Stimulated activated CD8-positive, alpha-beta memory T cell treated with anti-CD3 and anti-CD28 coated beads, Interleukin-12 subunit alpha, Interleukin-12 subunit beta, amount 100 ng/mL, for 4 hours (primary cell): ENCODE results near the gene MYOT.
"Not testable (repeated sequence)": the region's sequence is repeated elsewhere in the genome, so short reads cannot be mapped to it uniquely, and the experiment has no call there.

ENCODE experiments used
- DNase-seq: peaks from one replicate; pipeline ENCODE4 v3.0.0-alpha.2; 2020; ENCODE audit warnings: low read depth

Gene MYOT, protein sequence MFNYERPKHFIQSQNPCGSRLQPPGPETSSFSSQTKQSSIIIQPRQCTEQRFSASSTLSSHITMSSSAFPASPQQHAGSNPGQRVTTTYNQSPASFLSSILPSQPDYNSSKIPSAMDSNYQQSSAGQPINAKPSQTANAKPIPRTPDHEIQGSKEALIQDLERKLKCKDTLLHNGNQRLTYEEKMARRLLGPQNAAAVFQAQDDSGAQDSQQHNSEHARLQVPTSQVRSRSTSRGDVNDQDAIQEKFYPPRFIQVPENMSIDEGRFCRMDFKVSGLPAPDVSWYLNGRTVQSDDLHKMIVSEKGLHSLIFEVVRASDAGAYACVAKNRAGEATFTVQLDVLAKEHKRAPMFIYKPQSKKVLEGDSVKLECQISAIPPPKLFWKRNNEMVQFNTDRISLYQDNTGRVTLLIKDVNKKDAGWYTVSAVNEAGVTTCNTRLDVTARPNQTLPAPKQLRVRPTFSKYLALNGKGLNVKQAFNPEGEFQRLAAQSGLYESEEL

DNA sequence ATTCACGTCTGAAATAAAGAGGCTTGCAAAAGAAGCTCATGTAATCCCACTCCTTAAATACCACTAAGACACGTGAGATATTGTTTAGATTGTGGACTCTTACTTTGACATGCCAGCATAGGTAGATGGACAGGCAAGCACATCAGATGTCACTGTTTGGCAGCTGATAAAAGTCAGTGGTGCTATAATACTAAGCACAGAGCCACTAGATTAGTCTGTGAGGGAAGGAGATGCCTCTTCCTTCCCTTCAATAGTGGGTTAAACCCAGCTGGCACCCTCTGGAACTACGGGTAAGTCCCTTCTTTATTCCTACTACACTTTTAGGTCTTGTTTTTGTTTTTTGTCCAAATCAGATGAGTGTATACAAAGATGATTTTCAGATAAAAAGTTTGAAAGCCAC, at the start of gene MYOT:
Gene MYOT, plus strand, starts transcription at position 197 of the 400 bp plus-strand sequence. CDS start 2,792 bp downstream, outside the sequence.
- no peak for DNase-seq

DNA sequence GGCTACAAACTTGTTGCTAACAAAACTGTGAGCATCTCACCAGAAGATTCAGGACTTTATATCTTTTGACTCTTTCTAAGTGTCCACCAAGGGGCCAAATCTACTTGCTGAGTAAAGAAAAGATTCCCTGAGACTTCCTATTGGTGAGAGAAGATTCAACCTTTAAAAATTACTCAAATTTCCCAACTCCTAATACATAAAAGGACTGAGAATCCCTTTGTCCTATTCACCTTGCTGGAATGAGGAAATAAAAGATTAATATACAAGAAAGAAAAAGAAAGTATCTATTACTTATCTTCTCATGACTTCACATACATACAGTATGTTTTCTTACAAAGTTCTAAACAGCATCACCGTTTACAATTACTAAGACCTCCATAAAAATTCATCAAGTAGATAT, 47.9 kb upstream of the MYOT start:
- DNase-seq, result no peak

DNA sequence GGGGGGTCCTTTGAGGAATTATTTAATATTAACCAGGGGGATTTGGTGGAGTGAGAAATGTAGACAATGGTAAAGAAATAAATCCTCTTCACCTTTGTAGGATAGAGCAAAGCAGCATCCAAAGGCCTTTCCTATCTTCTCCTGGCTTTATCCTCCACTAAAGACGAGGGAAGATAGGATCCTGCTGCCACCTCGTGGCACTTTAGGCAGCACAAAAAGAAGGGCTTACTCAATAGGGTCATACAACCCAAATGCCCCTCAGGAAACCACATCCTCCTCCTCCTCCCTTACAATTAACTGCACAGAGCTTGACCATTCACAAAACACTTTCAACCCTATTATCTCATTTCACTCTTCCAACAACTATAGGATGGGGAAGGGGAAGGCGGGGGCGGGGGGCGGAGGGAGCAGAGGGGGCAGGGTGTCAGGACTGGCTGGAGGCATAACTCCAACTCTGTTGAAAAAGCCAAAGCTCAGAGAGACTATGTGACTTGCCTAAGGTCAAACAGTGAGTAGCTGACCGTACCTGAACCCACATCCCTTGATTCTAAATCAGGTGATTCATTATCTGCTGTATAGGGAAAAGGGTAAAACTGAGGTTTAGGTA, 45.4 kb upstream of the MYOT start:
- DNase-seq, result no peak

DNA sequence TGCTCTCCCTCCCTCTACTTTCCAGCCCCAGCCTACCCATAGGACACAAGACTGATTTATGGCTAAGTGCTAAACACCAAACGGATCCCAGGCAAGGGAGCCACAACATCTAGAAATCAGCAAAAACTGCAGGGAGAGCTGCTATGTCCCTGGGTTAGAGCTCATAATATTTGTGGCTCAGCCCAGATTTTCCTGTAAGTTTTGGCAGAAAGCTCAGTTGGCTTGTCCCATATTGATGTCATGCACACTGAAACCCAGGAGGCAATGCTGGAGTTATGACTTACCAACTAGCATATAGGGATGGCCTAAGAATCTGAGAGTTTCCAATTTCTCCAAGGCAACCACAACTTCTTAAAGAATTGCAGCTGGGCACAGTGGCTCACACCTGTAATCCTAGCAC, 44.7 kb upstream of the MYOT start:
- DNase-seq, result no peak

DNA sequence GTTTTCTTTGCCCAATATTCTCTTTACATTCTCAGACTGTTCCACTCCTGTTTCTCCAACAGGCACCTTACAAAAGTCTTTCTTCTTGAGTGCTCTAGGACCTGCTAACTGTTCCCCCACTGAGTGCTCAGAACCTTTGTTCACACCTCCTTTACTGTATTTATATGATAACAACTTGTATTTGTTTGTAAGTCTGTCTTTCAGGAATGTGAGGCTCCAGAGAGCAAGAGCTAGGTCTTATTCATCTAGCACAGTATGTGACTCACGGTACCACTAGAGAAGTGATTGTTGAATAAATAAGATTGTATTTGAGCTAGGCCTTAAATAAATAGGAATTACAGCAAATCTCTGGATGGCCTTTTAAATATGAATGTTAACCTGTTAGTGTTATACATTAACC, 42.5 kb upstream of the MYOT start:
- DNase-seq, result no peak

DNA sequence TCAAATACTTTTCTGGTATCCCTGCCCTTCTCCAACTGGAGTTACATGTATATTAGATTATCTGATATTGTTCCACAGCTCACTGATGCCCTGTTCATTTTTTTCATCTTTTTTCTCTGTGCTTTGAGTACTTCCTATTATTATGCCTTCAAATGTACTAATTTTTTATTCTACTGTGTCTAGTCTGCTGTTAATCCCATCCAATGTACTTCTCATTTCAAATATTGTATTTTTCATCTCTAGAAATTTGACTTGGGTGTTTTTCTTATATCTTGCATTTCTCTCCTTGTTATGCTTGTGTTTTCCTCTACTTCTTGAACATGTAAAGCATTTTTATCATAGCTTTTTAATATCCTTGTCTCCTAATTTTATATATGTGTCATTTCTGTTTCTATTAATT, 41.6 kb upstream of the MYOT start:
- DNase-seq, result no peak

DNA sequence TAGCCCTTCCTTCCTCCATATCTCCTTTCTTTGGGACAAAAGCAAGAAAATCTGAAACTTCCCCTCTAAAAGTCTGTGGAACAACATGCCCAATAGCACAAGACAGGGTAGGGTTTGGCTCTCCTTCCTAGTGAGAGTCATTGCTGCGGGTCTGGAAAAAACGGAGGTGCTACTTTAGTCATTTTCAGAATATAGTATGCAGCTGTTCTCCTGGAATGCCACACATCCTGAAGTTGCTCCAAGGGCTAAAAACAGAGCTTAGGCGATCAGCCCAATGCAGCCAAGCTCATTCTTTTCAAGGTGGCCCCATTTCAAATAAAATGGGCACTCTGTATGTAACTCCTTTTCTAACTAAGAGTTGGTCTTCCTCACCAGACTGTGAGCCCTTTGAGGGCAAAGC, 39.5 kb upstream of the MYOT start:
- DNase-seq, result no peak

DNA sequence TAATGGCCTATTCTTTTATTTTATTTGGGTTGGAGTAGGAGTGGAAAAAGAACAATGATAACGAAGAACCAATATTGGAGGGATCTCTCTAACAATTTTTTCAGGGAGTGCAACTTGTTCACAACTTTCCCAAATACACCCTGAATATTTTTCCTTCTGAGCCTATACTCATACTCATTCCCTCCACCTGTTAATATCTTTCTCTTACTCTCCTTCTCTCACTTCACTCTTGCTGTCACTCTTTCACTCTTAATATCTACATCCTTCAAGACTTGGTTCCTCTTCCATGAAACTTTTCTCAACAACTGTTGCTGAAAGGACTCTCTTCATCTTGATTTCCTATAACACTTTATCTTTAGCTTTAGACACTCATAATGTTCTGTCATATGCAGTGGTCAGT, 39.0 kb upstream of the MYOT start:
- DNase-seq, result no peak

DNA sequence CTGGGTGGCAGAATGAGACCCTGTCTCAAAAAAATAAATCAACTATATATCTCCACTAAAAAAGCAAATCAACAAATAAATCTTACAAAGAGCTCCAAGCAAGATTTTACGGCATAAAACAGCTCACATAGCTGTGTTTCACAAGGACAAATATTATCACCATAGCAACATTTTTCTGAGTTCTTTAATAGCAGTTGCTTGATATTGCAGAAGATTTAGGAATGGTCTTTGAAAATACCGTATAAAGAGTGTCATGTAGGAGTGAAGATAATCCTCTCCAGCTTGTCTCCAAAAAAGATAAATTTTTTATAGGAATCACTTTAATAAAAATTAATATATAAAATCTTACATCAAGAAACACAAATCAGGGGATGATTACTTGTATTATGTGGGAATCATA, 36.6 kb upstream of the MYOT start:
- no peak for DNase-seq

DNA sequence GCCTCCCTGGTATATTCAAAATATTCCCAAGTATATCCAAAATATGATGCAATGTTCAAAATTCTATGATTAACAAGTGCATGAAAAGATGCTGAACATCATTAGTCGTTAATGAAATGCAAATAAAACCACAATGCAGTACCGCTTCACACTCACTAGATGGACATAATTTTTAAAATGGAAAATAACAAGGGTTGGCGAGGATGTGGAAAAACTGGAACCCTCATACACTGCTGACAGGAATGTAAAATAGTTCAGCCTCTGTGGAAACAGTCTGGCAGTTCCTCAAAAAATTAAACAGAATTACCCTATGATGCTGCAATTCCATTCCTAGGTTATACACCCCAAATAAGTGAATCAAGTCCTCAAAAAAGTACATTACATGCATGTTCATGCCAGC, 36.1 kb upstream of the MYOT start:
- no peak for DNase-seq

DNA sequence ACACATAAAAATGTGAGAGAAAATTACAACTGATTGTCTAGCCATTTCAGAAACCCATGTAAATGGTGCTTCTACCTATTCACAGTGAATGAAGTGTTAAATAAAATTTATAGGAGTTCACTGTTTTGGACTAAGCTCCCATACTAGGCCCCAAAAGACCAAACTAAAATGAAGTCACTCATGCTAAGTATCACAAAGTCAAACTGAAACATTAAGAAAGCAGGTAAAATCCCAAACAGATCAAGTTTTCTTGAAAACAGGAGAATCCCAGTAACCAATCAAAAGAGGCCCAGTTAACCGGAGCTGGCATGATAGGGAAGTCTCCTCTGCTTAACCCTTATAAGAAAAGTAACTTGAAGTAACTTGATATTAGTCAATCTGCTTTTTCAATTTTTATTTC, 35.2 kb upstream of the MYOT start:
- DNase-seq, result no peak

DNA sequence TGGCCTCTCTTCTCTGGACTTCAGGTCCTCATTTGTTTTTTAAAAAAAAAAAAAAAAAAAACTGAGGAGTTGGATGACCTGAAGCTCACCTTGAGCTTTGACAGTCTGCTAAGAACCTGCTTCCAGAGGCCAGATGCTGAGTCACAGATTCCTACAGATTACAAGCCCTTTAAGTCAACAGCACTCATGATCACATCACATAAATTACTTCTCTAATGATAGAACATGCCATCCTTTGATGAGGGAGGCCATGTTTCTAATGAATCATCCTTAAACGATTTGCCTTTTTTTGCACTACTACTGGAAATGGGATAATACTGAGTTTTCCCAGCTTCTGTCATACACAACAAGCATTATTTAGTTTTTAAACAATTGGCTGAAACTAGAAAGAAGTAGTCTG, 34.2 kb upstream of the MYOT start:
- DNase-seq, result no peak

DNA sequence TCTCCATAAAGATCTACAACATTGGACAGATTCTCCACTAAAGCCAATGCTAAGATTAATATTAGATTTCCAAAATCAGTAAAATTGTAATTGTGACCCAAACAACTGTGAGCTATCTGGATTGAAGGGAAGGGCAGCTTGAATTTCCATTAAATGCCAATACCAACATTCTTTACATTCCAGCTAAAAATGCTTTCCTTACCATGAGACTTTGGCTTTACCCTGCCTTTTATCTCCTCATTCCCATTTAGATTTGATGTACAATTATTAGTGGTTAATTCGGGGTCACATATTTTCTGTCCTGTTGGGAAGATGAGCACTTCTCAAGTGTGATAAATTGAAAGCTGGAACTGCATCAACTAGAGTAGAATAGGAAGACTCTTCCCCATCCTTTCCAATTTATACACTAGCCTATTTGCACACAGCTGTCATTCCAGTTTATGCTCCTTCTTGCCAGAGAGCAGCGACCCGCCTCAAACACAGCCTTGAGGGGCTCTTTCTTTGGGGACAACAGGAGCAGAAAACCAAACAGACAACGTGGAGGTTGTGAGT, 33.1 kb upstream of the MYOT start:
- DNase-seq, result no peak

DNA sequence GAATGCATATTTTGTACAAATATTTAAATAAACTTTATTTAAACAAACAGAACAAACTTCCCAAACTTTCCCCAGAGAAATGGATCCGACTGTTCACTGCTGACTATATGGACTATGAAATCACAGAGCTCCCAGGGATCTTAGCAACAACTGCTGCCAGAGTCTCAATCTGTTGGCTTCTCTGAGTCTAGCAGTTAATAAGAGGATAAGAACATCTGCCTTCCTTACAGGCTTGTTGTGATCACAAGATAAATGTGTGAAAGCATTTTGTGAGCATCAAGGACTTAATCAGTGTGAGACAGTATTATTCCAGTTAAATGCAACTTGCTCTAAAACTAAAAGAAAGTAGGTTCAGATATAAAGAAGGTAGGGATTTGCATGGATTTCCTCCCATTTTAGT, 31.4 kb upstream of the MYOT start:
- DNase-seq, result no peak

DNA sequence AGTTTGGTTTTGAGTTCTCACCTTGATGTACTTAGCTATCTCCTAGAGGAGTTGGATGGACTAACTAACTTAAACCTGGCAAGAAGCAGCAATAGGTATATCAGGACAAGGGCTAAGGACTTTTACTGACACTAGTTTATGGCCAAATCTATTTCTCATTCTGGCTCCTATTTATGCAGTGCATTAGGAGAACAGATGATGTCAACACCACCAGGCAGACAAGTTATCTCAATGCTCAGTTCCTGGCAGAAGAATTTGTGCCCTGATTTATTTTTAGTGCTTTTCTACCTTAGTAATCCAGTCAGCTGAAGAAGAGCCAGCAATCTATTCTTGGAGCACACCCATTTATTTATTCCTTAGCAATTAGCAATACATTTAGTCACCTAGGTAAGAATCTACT, 30.7 kb upstream of the MYOT start:
- DNase-seq, result no peak

DNA sequence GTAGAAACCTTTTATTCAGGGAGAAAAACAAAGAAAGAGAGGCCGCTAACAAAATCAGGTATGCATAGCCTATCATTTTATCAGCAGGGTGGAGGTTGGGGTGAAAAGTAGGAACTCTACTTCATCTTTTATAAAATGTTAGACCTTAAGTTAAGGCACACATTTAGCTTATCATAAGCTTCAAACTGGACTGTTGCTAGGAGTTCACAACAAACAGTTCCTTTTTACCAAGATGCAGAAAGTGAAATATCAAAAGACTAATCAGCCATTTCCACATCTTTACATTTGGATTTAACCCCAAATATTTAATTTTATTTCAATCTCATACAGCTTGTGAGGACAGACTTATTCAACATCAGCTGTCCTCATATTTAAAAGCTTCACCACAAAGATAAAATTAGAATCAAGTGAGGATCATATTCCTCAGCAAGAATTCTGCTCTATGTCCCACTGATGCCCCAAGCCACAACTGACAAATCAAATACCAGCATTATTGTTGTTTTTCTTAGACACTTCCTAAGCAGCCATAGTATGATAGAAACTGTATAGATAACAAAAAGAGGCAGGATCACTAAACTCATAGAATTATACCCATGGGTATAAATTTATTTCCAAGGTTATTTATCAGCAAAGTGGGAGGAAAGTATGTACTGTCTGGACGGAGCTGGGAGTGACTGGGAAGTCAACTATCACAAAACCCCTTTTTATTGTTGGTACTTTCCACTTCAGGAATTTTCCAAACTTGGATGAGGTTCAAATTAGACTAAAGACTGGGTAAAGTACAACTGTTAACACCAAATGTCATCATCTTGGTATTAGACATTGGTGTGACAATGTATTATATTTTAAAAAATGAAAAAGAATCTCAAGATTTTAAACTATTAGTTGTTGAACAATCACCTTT, 29.9 kb upstream of the MYOT start:
- DNase-seq, result no peak

DNA sequence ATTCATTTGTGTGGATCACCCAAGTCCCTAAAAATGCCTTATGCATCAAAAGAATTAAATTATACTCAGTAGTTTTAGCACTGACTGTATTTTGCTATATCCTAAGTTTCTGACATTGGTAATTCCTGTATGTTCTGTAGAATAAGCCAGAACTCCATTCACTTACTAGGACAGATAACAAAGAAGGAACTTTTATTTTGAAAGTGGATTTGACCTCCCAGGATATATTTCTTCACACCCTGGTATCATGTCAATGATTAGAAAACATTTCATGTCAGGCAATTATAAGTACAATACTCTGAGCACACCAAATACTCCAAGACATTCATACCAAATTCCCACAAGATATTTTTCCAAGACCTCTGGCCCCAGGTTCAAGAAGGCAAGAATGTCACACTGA, 28.7 kb upstream of the MYOT start:
- no peak for DNase-seq

DNA sequence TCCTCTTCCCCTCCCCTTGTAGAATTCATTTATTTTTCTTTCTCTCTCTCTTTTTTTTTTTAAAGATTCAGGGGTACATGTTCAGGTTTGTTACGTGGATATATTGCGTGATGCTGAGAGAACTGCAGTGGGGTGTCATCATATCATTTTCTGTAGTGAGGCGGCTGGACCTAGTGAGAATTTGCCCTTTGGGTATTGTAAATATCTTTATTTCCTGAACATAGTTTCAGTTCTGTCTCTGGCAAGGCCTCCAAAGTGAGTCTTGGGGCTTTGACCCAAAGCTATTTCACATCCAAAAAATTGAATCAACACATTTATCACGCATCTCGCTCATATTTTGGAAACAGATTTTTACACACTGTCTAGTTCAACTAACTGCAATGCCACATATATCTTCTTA, 25.4 kb upstream of the MYOT start:
- DNase-seq, result no peak

DNA sequence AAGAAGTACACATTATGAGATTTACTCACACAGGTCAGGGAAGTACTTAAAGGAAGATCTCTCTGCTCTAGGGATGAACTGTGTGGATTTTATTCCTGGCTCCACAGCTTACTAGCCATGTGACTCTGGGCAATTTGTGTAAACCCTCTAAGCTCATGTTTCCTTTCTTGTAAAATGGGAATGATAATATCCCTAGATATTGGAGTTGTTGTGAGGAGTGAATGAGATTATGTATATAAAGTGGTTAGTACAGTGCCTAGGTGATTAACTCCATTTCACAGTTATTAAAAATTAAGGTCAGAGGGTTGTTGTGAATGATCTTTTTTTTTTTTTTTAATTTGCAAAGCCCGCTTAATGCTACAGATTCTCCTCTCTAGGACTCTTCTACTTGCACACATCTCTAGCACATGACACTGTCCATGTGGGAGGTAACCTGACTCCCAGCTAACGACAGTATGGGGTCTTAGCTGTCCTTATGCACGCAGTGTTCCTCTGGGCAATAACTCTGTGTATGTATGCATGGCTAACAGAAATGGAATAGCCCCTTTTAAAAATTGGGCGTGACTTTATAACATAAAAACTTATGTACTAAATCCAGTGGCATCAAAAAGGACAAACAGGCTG, 23.9 kb upstream of the MYOT start:
- DNase-seq, result no peak

DNA sequence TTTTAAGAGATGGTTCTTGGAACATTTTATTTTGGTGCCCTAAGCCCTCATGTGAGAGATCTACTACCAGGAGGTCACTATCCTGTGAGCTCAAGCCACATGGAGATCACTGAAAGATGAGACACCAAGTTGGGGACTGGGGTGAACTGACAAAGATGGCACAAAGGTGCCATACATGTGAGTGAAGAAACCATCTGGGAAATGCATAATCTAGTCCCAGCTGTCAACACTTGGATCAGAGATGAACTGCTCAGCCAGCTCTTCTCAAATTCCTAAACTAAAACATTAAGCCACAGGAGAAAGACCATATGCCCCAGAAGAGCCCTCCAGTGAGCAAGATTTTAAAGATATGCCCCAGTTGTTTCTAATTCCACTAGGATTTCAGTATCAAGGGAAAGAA, 22.2 kb upstream of the MYOT start:
- DNase-seq, result no peak

DNA sequence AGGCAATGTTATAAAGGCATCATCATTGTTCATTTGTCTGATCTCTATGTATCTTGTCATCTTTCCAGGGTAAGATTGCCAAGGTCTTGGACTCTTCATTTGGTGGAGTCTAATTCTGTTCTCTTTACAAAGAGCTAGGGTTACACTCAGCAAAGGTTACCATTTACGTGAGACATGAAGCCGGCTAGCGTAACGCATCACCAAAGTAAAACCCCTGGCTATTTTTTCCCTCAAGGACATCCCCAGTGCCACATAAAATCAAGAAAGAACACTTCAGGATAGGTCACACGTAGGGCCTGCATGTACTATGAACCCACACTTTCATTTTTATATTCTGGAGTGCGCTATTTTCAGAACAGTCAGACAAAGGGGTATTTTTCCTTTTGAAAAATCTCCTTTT, 20.0 kb upstream of the MYOT start:
- DNase-seq, result no peak

DNA sequence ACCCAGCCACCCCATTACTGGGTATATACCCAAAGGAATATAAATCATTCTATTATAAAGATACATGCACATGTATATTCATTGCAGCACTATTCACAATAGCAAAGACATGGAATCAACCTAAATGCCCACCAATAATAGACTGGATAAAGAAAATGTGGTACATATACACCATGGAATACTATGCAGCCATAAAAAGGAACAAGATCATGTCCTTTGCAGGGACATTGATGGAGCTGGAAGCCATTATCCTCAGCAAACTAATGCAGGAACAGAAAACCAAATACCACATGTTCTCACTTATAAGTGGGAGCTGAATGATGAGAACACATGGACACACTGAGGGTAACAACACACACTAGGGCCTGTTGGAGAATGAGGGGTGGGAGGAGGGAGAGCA, 14.5 kb upstream of the MYOT start:
- not testable (repeated sequence) for DNase-seq
